ENCODE data around the gene KRT28.

- TF ChIP-seq CTCF (IDR thresholded peaks at IDR 0.05): no peak
- TF ChIP-seq POLR2A (IDR thresholded peaks at IDR 0.05): no peak
These were observed 44.5 kb downstream of the KRT28 start, which contains the start of gene KRT25 for GRCh38 chr17:40755231-40755630.

Measured in heart left ventricle (tissue), 13 donors.